A549 (cell line): ENCODE data around the gene CDH18. TPM values are rescaled to one million over a fixed set of nuclear protein-coding genes. Genes with fewer than 3 reads are reported as not detected.

Experiments used
- ATAC-seq, 2 experiments: fragments of 200-7000 bp in 1 of 2; fragments of >200 bp in 1 of 2; cut with Nextera tagmentation in 1 of 2; cut with Tn5 transposase in 1 of 2; 3 replicates each; pipeline versions ENCODE4 v1.8.0 to v1.9.1; 2018 to 2020; ENCODE audit warnings: mild to moderate bottlenecking in 1 of 2, moderate library complexity in 1 of 2
- CTCF ChIA-PET: fragments of 300-600 bp; sonication (Branson Sonifier 250); formaldehyde crosslinking; extraction: SDS; loops from one replicate; lab custom pipeline; 2021; ENCODE audit warnings: antibody characterized with exemption, inconsistent platforms; lab: Yijun Ruan, JAX
- POLR2A ChIA-PET: fragments of 350-600 bp; formaldehyde crosslinking; extraction: SDS; loops from one replicate; lab custom pipeline; 2021; ENCODE audit warnings: antibody characterized with exemption, inconsistent platforms; lab: Yijun Ruan, JAX
- DNase-seq, 2 experiments: peaks; one replicate each; pipeline versions ENCODE4 v3.0.0 to v3.0.0-alpha.2; 2011 to 2016; ENCODE audit warnings: low read depth in 1 of 2, low spot score in 1 of 2
- FAIRE-seq: peaks from 2 replicates; lab custom pipeline; 2011; peaks lifted over from hg19 to GRCh38; lab: Jason Lieb, UNC
- H3K27ac ChIP-seq, 2 experiments: fragments of >200 bp; sonication (Bioruptor Twin); formaldehyde crosslinking; 3 replicates each; pipeline ENCODE4 v1.5.1; 2016 to 2017
- H3K4me1 ChIP-seq: fragments of >200 bp; sonication (Bioruptor Twin); formaldehyde crosslinking; 3 replicates; pipeline ENCODE4 v1.6.1; 2016
- H3K4me2 ChIP-seq: fragments of >200 bp; sonication (Bioruptor Twin); formaldehyde crosslinking; 3 replicates; pipeline ENCODE4 v1.6.1; 2016
- H3K4me3 ChIP-seq: fragments of >200 bp; sonication (Bioruptor Twin); formaldehyde crosslinking; 3 replicates; pipeline ENCODE4 v1.5.1; 2016
- H3K9me3 ChIP-seq: fragments of >200 bp; sonication (Bioruptor Twin); formaldehyde crosslinking; 3 replicates; pipeline ENCODE4 v1.6.1; 2016
- BHLHE40 ChIP-seq: IDR thresholded peaks from 2 replicates; pipeline ENCODE4 v1.6.1; 2012; ENCODE audit warnings: low read depth, low read length, inconsistent platforms
- CBX8 ChIP-seq: fragments of 200-600 bp; sonication (generic); IDR thresholded peaks from 2 replicates; pipeline ENCODE4 v1.6.1; 2016
- CEBPB ChIP-seq, 2 experiments: fragments of >200 bp in 1 of 2; sonication (Bioruptor Twin) in 1 of 2; formaldehyde crosslinking in 1 of 2; IDR thresholded peaks; 2 replicates each; pipeline ENCODE4 v1.6.1; 2012 to 2016
- EHF ChIP-seq: fragments of 250-450 bp; sonication (Bioruptor Pico); IDR thresholded peaks from 2 replicates; pipeline ENCODE4 v1.5.0; 2020; ENCODE audit warnings: mild to moderate bottlenecking
- ESRRA ChIP-seq: fragments of 150-350 bp; IDR thresholded peaks from 2 replicates; pipeline ENCODE4 v1.6.1; 2014; ENCODE audit warnings: mild to moderate bottlenecking, low read length, borderline replicate concordance
- FOSL2 ChIP-seq, 2 experiments: fragments of 450-650 bp in 1 of 2; fragments of >200 bp in 1 of 2; sonication (Bioruptor Twin) in 1 of 2; formaldehyde crosslinking; IDR thresholded peaks; 2 replicates each; pipeline versions ENCODE4 v1.5.0 to v1.6.1; 2016 to 2020; ENCODE audit warnings: mild to moderate bottlenecking in 1 of 2, moderate library complexity in 1 of 2
- HEYL ChIP-seq: fragments of 250-450 bp; sonication (Bioruptor Pico); IDR thresholded peaks from 2 replicates; pipeline ENCODE4 v1.8.0; 2021; ENCODE audit warnings: mild to moderate bottlenecking, moderate library complexity
- HOXB13 ChIP-seq: fragments of 250-450 bp; sonication (Bioruptor Pico); IDR thresholded peaks from 2 replicates; pipeline ENCODE4 v1.5.0; 2020; ENCODE audit warnings: low read depth, mild to moderate bottlenecking, moderate library complexity
- JUNB ChIP-seq: fragments of >200 bp; sonication (Bioruptor Twin); formaldehyde crosslinking; IDR thresholded peaks from 2 replicates; pipeline ENCODE4 v1.6.1; 2016
- MAFK ChIP-seq: fragments of 450-650 bp; IDR thresholded peaks from 2 replicates; pipeline ENCODE4 v1.6.1; 2014; ENCODE audit not compliant: partially characterized antibody
- NPAS2 ChIP-seq: fragments of 250-450 bp; sonication (Bioruptor Pico); IDR thresholded peaks from 2 replicates; pipeline ENCODE4 v1.8.0; 2022; ENCODE audit warnings: mild to moderate bottlenecking, moderate library complexity, borderline replicate concordance
- POLR2A ChIP-seq: IDR thresholded peaks from 2 replicates; pipeline ENCODE4 v1.6.1; 2012; ENCODE audit warnings: mild to moderate bottlenecking, low read length
- POLR2AphosphoS2 ChIP-seq: conservative IDR thresholded peaks from 2 replicates; pipeline ENCODE4 v1.6.1; 2012; ENCODE audit warnings: low read length, improper control_type of control experiment, inconsistent platforms
- RAD21 ChIP-seq, 2 experiments: fragments of >200 bp in 1 of 2; sonication (Bioruptor Twin) in 1 of 2; formaldehyde crosslinking in 1 of 2; IDR thresholded peaks in 1 of 2; conservative IDR thresholded peaks in 1 of 2; 2 replicates in 1 of 2; 3 replicates in 1 of 2; pipeline ENCODE4 v1.6.1; 2012 to 2018; ENCODE audit warnings: inconsistent platforms in 1 of 2
- RNF2 ChIP-seq: fragments of 200-600 bp; sonication (generic); IDR thresholded peaks from 2 replicates; pipeline ENCODE4 v1.6.1; 2016; ENCODE audit warnings: low read depth, mild to moderate bottlenecking, antibody characterized with exemption, moderate library complexity, borderline replicate concordance
- SMC3 ChIP-seq: fragments of >200 bp; sonication (Bioruptor Twin); formaldehyde crosslinking; IDR thresholded peaks from 3 replicates; pipeline ENCODE4 v1.6.1; 2018; ENCODE audit warnings: inconsistent platforms
- ZNF302 ChIP-seq: fragments of 250-450 bp; sonication (Bioruptor Pico); IDR thresholded peaks from 2 replicates; pipeline ENCODE4 v1.9.0; 2021; ENCODE audit warnings: inconsistent platforms, mild to moderate bottlenecking, moderate library complexity
- WGBS: methylation state at CpG from one replicate; pipeline ENCODE4 v1.1.6; 2017; ENCODE audit errors: missing lambda C conversion rate; 5-methylcytosine and 5-hydroxymethylcytosine counted together
- polyA plus RNA-seq, 4 experiments: library from polyadenylated mRNA; depleted of rRNA in 3 of 4; stranded (reverse); fragments of >200 nt; fragmentation: RNase III in 1 of 4; extraction: RNeasy Plus Mini Kit Qiagen cat#74134 plus additional on column Dnase treatment in 1 of 4; gene quantifications; 2 replicates in 3 of 4; 3 replicates in 1 of 4; pipeline ENCODE4 v1.2.3, GENCODE V29; 2011 to 2017
- TF ChIP-seq, protein P1 (sequence below): IDR thresholded peaks from 2 replicates; pipeline ENCODE4 v1.6.1; 2012; ENCODE audit warnings: low read depth, borderline replicate concordance
- TF ChIP-seq, protein P2 (sequence below): fragments of >200 bp; sonication (Bioruptor Twin); formaldehyde crosslinking; IDR thresholded peaks from 2 replicates; pipeline ENCODE4 v1.6.1; 2016
- TF ChIP-seq, protein P3 (sequence below): fragments of >200 bp; sonication (Bioruptor Twin); formaldehyde crosslinking; IDR thresholded peaks from 3 replicates; pipeline ENCODE4 v1.5.1; 2016

Gene CDH18
- polyA plus RNA-seq, 2 of the 4 experiments (the other 2 are of a cell fraction), result not detected

DNA sequence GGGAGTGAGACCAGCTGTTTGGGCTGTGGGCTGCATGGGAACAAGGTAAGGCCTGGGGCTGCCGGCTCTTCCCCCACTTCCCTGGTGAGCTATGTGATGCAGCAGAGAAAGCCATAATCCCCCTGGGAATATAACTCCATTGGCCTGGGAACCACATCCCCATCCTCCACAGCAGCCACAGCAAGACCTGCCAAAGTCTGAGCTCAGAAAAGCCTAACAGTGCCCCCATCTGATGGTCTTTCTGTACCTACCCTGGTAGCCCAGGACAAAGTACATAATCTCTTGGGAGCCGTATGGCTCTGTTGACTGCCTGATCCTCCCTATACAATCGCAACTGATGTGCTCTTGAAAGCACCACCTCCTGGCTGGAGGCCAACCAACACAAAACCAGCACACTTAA, 432.6 kb downstream of the CDH18 start:
- TF ChIP-seq, protein P1, sequence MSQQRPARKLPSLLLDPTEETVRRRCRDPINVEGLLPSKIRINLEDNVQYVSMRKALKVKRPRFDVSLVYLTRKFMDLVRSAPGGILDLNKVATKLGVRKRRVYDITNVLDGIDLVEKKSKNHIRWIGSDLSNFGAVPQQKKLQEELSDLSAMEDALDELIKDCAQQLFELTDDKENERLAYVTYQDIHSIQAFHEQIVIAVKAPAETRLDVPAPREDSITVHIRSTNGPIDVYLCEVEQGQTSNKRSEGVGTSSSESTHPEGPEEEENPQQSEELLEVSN, result no peak
- TF ChIP-seq SMC3 (no peak), NPAS2 (CRISPR knock-in tag) (no peak), EHF (CRISPR knock-in tag) (no peak), HEYL (no peak), POLR2AphosphoS2 (no peak), BHLHE40 (no peak), JUNB (no peak), ESRRA (no peak), RNF2 (no peak)

DNA sequence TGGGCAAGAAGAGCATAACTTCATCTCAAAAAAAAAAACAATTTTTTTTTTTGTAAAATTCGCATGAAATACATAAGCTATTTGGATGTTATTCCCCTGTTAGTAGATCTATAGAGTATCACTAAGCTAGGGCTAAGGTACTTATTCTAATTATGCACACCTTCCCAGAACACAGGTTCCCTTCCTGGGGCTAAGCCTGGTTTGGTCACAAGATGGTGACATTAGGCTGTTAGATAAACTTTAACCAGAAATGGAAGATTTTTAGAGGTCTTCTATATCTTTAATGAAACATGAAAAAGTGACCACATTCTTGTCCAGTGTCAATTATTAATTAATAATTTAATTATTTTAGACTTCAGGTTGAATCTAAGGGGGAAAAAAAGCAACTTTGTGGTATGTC, 433.5 kb downstream of the CDH18 start:
- H3K4me1 ChIP-seq, result no peaks in the 10 kb centered on the region
- CTCF ChIA-PET, result interaction anchor here (1.0 kb wide), 1 partner anchor 9 kb away, joined by 3 read pairs; no protein-coding TSS in a partner anchor
- no peak for ATAC-seq
- POLR2A ChIA-PET, result no interaction called here
- H3K4me2 ChIP-seq, result no peak overlapping the region
- no peak for DNase-seq
- no peaks in the 10 kb centered on the region for H3K9me3 ChIP-seq
- no peak for TF ChIP-seq CBX8
- no peak for FAIRE-seq
- no peak overlapping the region for H3K27ac ChIP-seq
- WGBS, result 6% methylated on average over 1 of the region's 1 CpG
- H3K4me3 ChIP-seq, result no peak overlapping the region

More for the DNA sequence above, 432.6 kb downstream of the CDH18 start:
- no peaks in the 10 kb centered on the region for H3K4me1 ChIP-seq
- FAIRE-seq, result no peak
- H3K4me2 ChIP-seq, result no peak overlapping the region
- no peak for DNase-seq
- H3K9me3 ChIP-seq, result no peaks in the 10 kb centered on the region
- no peak overlapping the region for H3K27ac ChIP-seq
- H3K4me3 ChIP-seq, result no peak overlapping the region
- POLR2A ChIA-PET, result no interaction called here
- 34% methylated on average over 3 of the region's 3 CpGs for WGBS
- no peak for ATAC-seq
- CTCF ChIA-PET, result interaction anchor here (0.5 kb wide), 1 partner anchor 130 kb away, joined by 3 read pairs; no protein-coding TSS in a partner anchor

DNA sequence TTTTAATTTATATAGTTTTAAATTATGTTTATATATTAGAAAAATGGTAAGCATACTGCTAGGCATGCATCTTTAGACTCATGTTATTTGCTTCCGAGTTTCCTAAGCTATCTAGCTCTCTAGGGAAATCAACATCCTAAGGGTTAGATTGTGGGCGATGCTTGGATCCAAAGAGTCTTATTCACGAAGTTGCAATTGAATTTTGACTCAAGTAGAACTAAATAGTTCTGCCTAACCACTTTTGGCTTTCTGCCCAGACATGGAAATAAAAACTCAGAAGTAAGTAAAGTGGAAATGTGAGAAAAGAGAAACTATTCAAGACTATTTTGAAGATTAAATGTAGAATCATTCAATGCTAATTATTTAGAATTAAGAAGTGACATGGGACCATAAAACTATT, 440.4 kb downstream of the CDH18 start:
- CTCF ChIA-PET, result no interaction called here
- no peak for DNase-seq
- TF ChIP-seq CEBPB (IDR thresholded peaks at IDR 0.05), result no peak
- TF ChIP-seq FOSL2 (IDR thresholded peaks at IDR 0.05), result no peak
- TF ChIP-seq FOSL2 (CRISPR knock-in tag; IDR thresholded peaks at IDR 0.05), result no peak
- TF ChIP-seq HOXB13 (CRISPR knock-in tag), result no peak
- no peak for TF ChIP-seq POLR2A
- no peak for TF ChIP-seq RAD21 (conservative IDR thresholded peaks at IDR 0.05 in 1 of 2, IDR thresholded peaks at IDR 0.05 in 1 of 2)
- TF ChIP-seq, protein P2, sequence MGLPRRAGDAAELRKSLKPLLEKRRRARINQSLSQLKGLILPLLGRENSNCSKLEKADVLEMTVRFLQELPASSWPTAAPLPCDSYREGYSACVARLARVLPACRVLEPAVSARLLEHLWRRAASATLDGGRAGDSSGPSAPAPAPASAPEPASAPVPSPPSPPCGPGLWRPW, result no peak
- TF ChIP-seq EHF (CRISPR knock-in tag), result no peak
- TF ChIP-seq, protein P1, result no peak
- TF ChIP-seq ZNF302, result no peak
- no peak for TF ChIP-seq MAFK
- TF ChIP-seq, protein P3, sequence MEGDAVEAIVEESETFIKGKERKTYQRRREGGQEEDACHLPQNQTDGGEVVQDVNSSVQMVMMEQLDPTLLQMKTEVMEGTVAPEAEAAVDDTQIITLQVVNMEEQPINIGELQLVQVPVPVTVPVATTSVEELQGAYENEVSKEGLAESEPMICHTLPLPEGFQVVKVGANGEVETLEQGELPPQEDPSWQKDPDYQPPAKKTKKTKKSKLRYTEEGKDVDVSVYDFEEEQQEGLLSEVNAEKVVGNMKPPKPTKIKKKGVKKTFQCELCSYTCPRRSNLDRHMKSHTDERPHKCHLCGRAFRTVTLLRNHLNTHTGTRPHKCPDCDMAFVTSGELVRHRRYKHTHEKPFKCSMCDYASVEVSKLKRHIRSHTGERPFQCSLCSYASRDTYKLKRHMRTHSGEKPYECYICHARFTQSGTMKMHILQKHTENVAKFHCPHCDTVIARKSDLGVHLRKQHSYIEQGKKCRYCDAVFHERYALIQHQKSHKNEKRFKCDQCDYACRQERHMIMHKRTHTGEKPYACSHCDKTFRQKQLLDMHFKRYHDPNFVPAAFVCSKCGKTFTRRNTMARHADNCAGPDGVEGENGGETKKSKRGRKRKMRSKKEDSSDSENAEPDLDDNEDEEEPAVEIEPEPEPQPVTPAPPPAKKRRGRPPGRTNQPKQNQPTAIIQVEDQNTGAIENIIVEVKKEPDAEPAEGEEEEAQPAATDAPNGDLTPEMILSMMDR, result no peak
- TF ChIP-seq BHLHE40, result no peak
- TF ChIP-seq ESRRA, result no peak
- TF ChIP-seq, all 56 proteins: peak for 0
- no peak overlapping the region for H3K27ac ChIP-seq
- no peak overlapping the region for H3K4me2 ChIP-seq
- H3K4me3 ChIP-seq, result no peak overlapping the region
- no peaks in the 10 kb centered on the region for H3K9me3 ChIP-seq
- ATAC-seq (no peak), FAIRE-seq (no peak)
- no peaks in the 10 kb centered on the region for H3K4me1 ChIP-seq
- 19% methylated on average over 3 of the region's 3 CpGs for WGBS
- POLR2A ChIA-PET, result no interaction called here
